Peyer's patch (tissue), 4 donors: ENCODE results near the gene ANKFY1.

ENCODE experiments used
- POLR2A ChIP-seq, 2 donors: fragments of 450-650 bp; IDR thresholded peaks; one replicate each; pipeline ENCODE4 v1.5.1; 2017; ENCODE audit warnings: antibody characterized with exemption in 2 of 2, mild to moderate bottlenecking in 2 of 2, moderate library complexity in 2 of 2
- TF ChIP-seq, protein P1 (sequence below), 6 experiments: fragments of 450-650 bp in 4 of 6; fragments of 200-600 bp in 2 of 6; sonication (generic) in 1 of 6; IDR thresholded peaks; one replicate each; pipeline ENCODE4 v1.5.1; 2017 to 2019; ENCODE audit warnings: antibody characterized with exemption in 6 of 6, mild to moderate bottlenecking in 3 of 6, moderate library complexity in 1 of 6

DNA sequence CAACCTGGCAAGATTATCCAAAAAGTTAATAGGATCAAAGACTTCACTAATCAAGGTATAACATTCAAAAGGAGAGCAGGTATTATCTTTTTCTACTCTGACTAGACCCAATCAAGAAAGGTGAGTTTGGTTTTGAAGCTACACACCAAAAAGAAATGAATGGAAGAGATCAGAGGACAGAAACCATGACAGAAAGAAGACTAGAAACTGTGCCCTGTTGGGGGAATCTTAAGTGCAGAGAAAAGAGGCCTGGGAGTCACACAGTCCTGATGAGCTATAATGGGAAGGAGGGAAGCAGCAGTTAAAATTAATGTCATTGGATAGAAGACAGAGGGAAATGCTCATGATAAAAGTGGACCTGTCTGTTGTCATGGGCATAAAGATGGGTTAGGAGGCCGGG is 138.2 kb downstream of the ANKFY1 start:
- TF ChIP-seq, protein P1, sequence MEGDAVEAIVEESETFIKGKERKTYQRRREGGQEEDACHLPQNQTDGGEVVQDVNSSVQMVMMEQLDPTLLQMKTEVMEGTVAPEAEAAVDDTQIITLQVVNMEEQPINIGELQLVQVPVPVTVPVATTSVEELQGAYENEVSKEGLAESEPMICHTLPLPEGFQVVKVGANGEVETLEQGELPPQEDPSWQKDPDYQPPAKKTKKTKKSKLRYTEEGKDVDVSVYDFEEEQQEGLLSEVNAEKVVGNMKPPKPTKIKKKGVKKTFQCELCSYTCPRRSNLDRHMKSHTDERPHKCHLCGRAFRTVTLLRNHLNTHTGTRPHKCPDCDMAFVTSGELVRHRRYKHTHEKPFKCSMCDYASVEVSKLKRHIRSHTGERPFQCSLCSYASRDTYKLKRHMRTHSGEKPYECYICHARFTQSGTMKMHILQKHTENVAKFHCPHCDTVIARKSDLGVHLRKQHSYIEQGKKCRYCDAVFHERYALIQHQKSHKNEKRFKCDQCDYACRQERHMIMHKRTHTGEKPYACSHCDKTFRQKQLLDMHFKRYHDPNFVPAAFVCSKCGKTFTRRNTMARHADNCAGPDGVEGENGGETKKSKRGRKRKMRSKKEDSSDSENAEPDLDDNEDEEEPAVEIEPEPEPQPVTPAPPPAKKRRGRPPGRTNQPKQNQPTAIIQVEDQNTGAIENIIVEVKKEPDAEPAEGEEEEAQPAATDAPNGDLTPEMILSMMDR (IDR thresholded peaks at IDR 0.05) = no peak
- TF ChIP-seq POLR2A (IDR thresholded peaks at IDR 0.05) = no peak
